ENCODE measurements around the gene ZBTB22. TPM values are rescaled to one million over a fixed set of nuclear protein-coding genes. Genes with fewer than 3 reads are reported as not detected.

Gene ZBTB22
- total RNA-seq, 4 donors from 2014 or later, result 25.0 to 53.7 (median 35.8) TPM

GRCh38 chr6:33271117-33271467 lies 46.5 kb downstream of the ZBTB22 start:
- intact Hi-C loops (cut with DNase I; ENCODE audit: low total_unique reads), result no loop called here
- WGBS, 2 donors, result 0 to 1% methylated on average over 7 of the region's 7 CpGs
- no peak for DNase-seq (ENCODE audit: low spot score in 2 of 2)
- TF ChIP-seq CTCF (IDR thresholded peaks at IDR 0.05) (no peak), POLR2A (IDR thresholded peaks at IDR 0.05) (no peak)
- peak overlapping the region; percentile 68 for H3K4me3 ChIP-seq (ENCODE audit: low read depth, poor library complexity, severe bottlenecking)

Small RNA genes lying within 50 kb of the gene (microRNA-seq; reads per million reads assigned to microRNA genes)
- gene MIR6834 (ENCODE audit: borderline number of aligned reads in 1 of 2, borderline replicate concordance in 2 of 2), result 0 reads per million in 2 donors
- gene MIR6873 (ENCODE audit: borderline number of aligned reads in 1 of 2, borderline replicate concordance in 2 of 2), result 0 to 0.57 reads per million in 2 donors

Other genes with a start within 250 kb of the ZBTB22 start
- gene HLA-DPA1, start 244.1 kb downstream of the ZBTB22 start, total RNA-seq, result 100 to 1,000 TPM in 2 of 4 donors, 10 to 100 TPM in 2; 57.1 to 127 (median 96.8) TPM
- gene HLA-DPB1, start 241.8 kb downstream of the ZBTB22 start, total RNA-seq, result 10 to 100 TPM; 48.1 to 84.0 (median 63.3) TPM
- under 1 TPM; 0.16 to 0.30 (median 0.28) TPM for gene COL11A2, start 125.3 kb downstream of the ZBTB22 start, total RNA-seq
- gene RXRB, start 117.1 kb downstream of the ZBTB22 start, total RNA-seq, result 10 to 100 TPM; 17.8 to 27.3 (median 24.9) TPM
- gene SLC39A7, start 116.9 kb downstream of the ZBTB22 start, total RNA-seq, result 10 to 100 TPM; 35.4 to 52.7 (median 39.1) TPM
- 10 to 100 TPM; 39.3 to 49.5 (median 41.8) TPM for gene HSD17B8, start 113.1 kb downstream of the ZBTB22 start, total RNA-seq
- 10 to 100 TPM; 10.0 to 22.1 (median 13.7) TPM for gene RING1, start 109.2 kb downstream of the ZBTB22 start, total RNA-seq
- 10 to 100 TPM; 33.3 to 51.0 (median 44.4) TPM for gene VPS52, start 45.9 kb downstream of the ZBTB22 start, total RNA-seq
- gene RPS18, start 45.7 kb downstream of the ZBTB22 start, total RNA-seq, result 1,000 to 10,000 TPM; 4,043 to 6,696 (median 6,204) TPM
- 10 to 100 TPM; 24.8 to 31.0 (median 26.3) TPM for gene B3GALT4, start 40.6 kb downstream of the ZBTB22 start, total RNA-seq
- gene WDR46, start 28.5 kb downstream of the ZBTB22 start, total RNA-seq, result 10 to 100 TPM; 38.4 to 57.2 (median 47.0) TPM
- gene PFDN6, start 28.1 kb downstream of the ZBTB22 start, total RNA-seq, result 10 to 100 TPM; 22.6 to 36.3 (median 35.3) TPM
- gene RGL2, start 18.8 kb downstream of the ZBTB22 start, total RNA-seq, result 10 to 100 TPM; 79.7 to 95.3 (median 84.4) TPM
- gene TAPBP, start 3.7 kb downstream of the ZBTB22 start, total RNA-seq, result 100 to 1,000 TPM in 1 of 4 donors, 10 to 100 TPM in 3; 80.3 to 122 (median 92.0) TPM
- gene DAXX, start 5.2 kb upstream of the ZBTB22 start, total RNA-seq, result 10 to 100 TPM; 41.2 to 45.4 (median 43.3) TPM
- gene KIFC1, start 74.1 kb upstream of the ZBTB22 start, total RNA-seq, result 10 to 100 TPM in 1 of 4 donors, 1 to 10 TPM in 3; 4.1 to 14.6 (median 9.3) TPM
- 10 to 100 TPM; 40.9 to 73.0 (median 64.8) TPM for gene PHF1, start 93.3 kb upstream of the ZBTB22 start, total RNA-seq
- gene CUTA, start 100.4 kb upstream of the ZBTB22 start, total RNA-seq, result 100 to 1,000 TPM in 3 of 4 donors, 10 to 100 TPM in 1; 96.5 to 162 (median 153) TPM
- 10 to 100 TPM in 2 of 4 donors, 1 to 10 TPM in 2; 7.5 to 21.1 (median 9.4) TPM for gene SYNGAP1, start 102.3 kb upstream of the ZBTB22 start, total RNA-seq
- 1 to 10 TPM; 4.0 to 5.4 (median 4.6) TPM for gene ZBTB9, start 136.8 kb upstream of the ZBTB22 start, total RNA-seq